ENCODE data around the gene PTPRG.
A peak's percentile ranks its signal among the peaks of the same experiment; 100 is the strongest.

Gene PTPRG

GRCh38 chr3:61819861-61820260 lies 258.5 kb downstream of the PTPRG start:
- DNase-seq: no peak

- no peak for DNase-seq
Measured at GRCh38 chr3:61820306-61820992, 259.1 kb downstream of the PTPRG start.

- no peak for DNase-seq
Measured at GRCh38 chr3:61821823-61822251, 260.5 kb downstream of the PTPRG start.

- no peak for DNase-seq
Measured at GRCh38 chr3:61822588-61822987, 261.2 kb downstream of the PTPRG start.

- DNase-seq: no peak
Measured at GRCh38 chr3:61824553-61825135, 263.3 kb downstream of the PTPRG start.

GRCh38 chr3:61826161-61826560 lies 264.8 kb downstream of the PTPRG start:
- no peak for DNase-seq

GRCh38 chr3:61828184-61828874 lies 267.0 kb downstream of the PTPRG start:
- DNase-seq: no peak

GRCh38 chr3:61828880-61829721 lies 267.7 kb downstream of the PTPRG start:
- peak in 3 of 58 donors; percentile 4 to 22 (median 4) for DNase-seq

- no peak for DNase-seq
Measured at GRCh38 chr3:61829722-61830350, 268.5 kb downstream of the PTPRG start.

- no peak for DNase-seq
Measured at GRCh38 chr3:61831973-61832372, 270.6 kb downstream of the PTPRG start.

GRCh38 chr3:61832375-61833229 lies 271.2 kb downstream of the PTPRG start:
- no peak for DNase-seq

- no peak for DNase-seq
Measured at GRCh38 chr3:61839256-61839655, 277.9 kb downstream of the PTPRG start.

- DNase-seq: peak in 1 of 58 donors; percentile 5
Measured at GRCh38 chr3:61841111-61841845, 279.9 kb downstream of the PTPRG start.

- no peak for DNase-seq
Measured at GRCh38 chr3:61841988-61842387, 280.6 kb downstream of the PTPRG start.

- DNase-seq: no peak
Measured at GRCh38 chr3:61844346-61844745, 283.0 kb downstream of the PTPRG start.

- no peak for DNase-seq
Measured at GRCh38 chr3:61846488-61846887, 285.1 kb downstream of the PTPRG start.

- DNase-seq: peak in 20 of 58 donors; percentile 5 to 68 (median 22)
Measured at GRCh38 chr3:61847784-61848462, 286.6 kb downstream of the PTPRG start.

- DNase-seq: peak in 2 of 58 donors; percentile 9 to 12
Measured at GRCh38 chr3:61848885-61849284, 287.5 kb downstream of the PTPRG start.

- no peak for DNase-seq
Measured at GRCh38 chr3:61853912-61854311, 292.5 kb downstream of the PTPRG start.

All from anterior cingulate cortex (tissue), 58 donors.